IMR-90 (cell line): Measurements from ENCODE around the gene NAA15. TPM values are rescaled to one million over a fixed set of nuclear protein-coding genes. Genes with fewer than 3 reads are reported as not detected.

ENCODE experiments used
- ATAC-seq: fragments of 200-7000 bp; cut with Tn5 transposase; 2 replicates; pipeline ENCODE4 v1.9.1; 2020; ENCODE audit warnings: low read depth, mild to moderate bottlenecking, moderate library complexity
- BruUV-seq: library from RNA; stranded (reverse); fragments of 400-500 nt; replicated peaks from 2 replicates; lab custom pipeline; 2021; lab: Mats Ljungman, UMichigan
- CTCF ChIA-PET: fragments of 300-600 bp; formaldehyde crosslinking; extraction: SDS; loops from one replicate; lab custom pipeline; 2021; ENCODE audit warnings: antibody characterized with exemption; lab: Yijun Ruan, JAX
- POLR2A ChIA-PET: fragments of 300-600 bp; sonication (Branson Sonifier 250); formaldehyde crosslinking; loops from one replicate; lab custom pipeline; 2022; ENCODE audit warnings: antibody characterized with exemption; ENCODE audit not compliant: unreplicated experiment; lab: Charles Lee
- DNase-seq: peaks from one replicate; pipeline ENCODE4 v3.0.0; 2013
- H2AFZ ChIP-seq: replicated peaks from 2 replicates; pipeline ENCODE3; 2013; ENCODE audit warnings: low read length, mild to moderate bottlenecking; ENCODE audit not compliant: poor library complexity
- H2AK5ac ChIP-seq: 2 replicates; pipeline ENCODE4 v1.6.1; 2013; ENCODE audit warnings: low read depth, low read length, inconsistent platforms
- H2AK9ac ChIP-seq: replicated peaks from 2 replicates; pipeline ENCODE3; 2013; ENCODE audit warnings: mild to moderate bottlenecking, low read depth, low read length, moderate library complexity; ENCODE audit not compliant: poor library complexity
- H2BK120ac ChIP-seq: 2 replicates; pipeline ENCODE4 v1.6.1; 2013; ENCODE audit warnings: low read depth, low read length, inconsistent platforms
- H2BK15ac ChIP-seq: 3 replicates; pipeline ENCODE4 v1.6.1; 2013; ENCODE audit warnings: low read depth, low read length, inconsistent platforms
- H2BK20ac ChIP-seq: 2 replicates; pipeline ENCODE4 v1.6.1; 2013; ENCODE audit warnings: low read depth, mild to moderate bottlenecking, inconsistent platforms, low read length, moderate library complexity
- H2BK5ac ChIP-seq: 2 replicates; pipeline ENCODE4 v1.6.1; 2013; ENCODE audit warnings: mild to moderate bottlenecking, low read depth, low read length, inconsistent platforms; ENCODE audit not compliant: poor library complexity, severe bottlenecking
- H3K14ac ChIP-seq: replicated peaks from 2 replicates; pipeline ENCODE4 v1.6.1; 2013; ENCODE audit warnings: low read depth, low read length, inconsistent platforms
- H3K18ac ChIP-seq: 2 replicates; pipeline ENCODE4 v1.6.1; 2013; ENCODE audit warnings: low read depth, low read length, control low read depth
- H3K23ac ChIP-seq: 2 replicates; pipeline ENCODE4 v1.6.1; 2013; ENCODE audit warnings: low read depth, low read length, inconsistent platforms
- H3K27ac ChIP-seq: 2 replicates; pipeline ENCODE4 v1.5.1; 2013; ENCODE audit warnings: mild to moderate bottlenecking, control low read depth, low read length; ENCODE audit not compliant: insufficient read depth
- H3K27me3 ChIP-seq: 2 replicates; pipeline ENCODE4 v1.6.1; 2013; ENCODE audit warnings: low read length; ENCODE audit not compliant: control insufficient read depth, insufficient read depth
- H3K36me3 ChIP-seq: 2 replicates; pipeline ENCODE4 v1.6.1; 2013; ENCODE audit warnings: low read length, mixed read lengths; ENCODE audit not compliant: control insufficient read depth, insufficient read depth
- H3K4ac ChIP-seq: 2 replicates; pipeline ENCODE4 v1.6.1; 2013; ENCODE audit warnings: low read depth, low read length, inconsistent platforms
- H3K4me1 ChIP-seq: 2 replicates; pipeline ENCODE4 v1.6.1; 2013; ENCODE audit warnings: low read length, mixed read lengths; ENCODE audit not compliant: control insufficient read depth, insufficient read depth
- H3K4me2 ChIP-seq: 2 replicates; pipeline ENCODE4 v1.6.1; 2013; ENCODE audit warnings: low read depth, mild to moderate bottlenecking, control low read depth, low read length, moderate library complexity
- H3K4me3 ChIP-seq: 2 replicates; pipeline ENCODE4 v1.5.1; 2013; ENCODE audit warnings: low read depth, mild to moderate bottlenecking, control low read depth, low read length, moderate library complexity; ENCODE audit not compliant: insufficient read depth
- H3K56ac ChIP-seq: 2 replicates; pipeline ENCODE4 v1.6.1; 2013; ENCODE audit warnings: low read length, inconsistent platforms; ENCODE audit not compliant: insufficient read depth; ENCODE audit errors: extremely low read depth
- H3K79me1 ChIP-seq, 2 experiments: 2 replicates each; pipeline ENCODE4 v1.6.1; 2013; ENCODE audit warnings: low read length in 2 of 2, inconsistent platforms in 1 of 2, low read depth in 1 of 2
- H3K9ac ChIP-seq: 2 replicates; pipeline ENCODE4 v1.6.1; 2013; ENCODE audit warnings: low read depth, low read length, control low read depth
- H3K9me1 ChIP-seq: 2 replicates; pipeline ENCODE4 v1.6.1; 2013; ENCODE audit warnings: low read length, inconsistent platforms; ENCODE audit not compliant: insufficient read depth
- H3K9me3 ChIP-seq: 2 replicates; pipeline ENCODE4 v1.6.1; 2013; ENCODE audit warnings: low read length; ENCODE audit not compliant: control insufficient read depth, insufficient read depth
- H4K20me1 ChIP-seq: 2 replicates; pipeline ENCODE4 v1.6.1; 2013; ENCODE audit warnings: low read length, inconsistent platforms; ENCODE audit not compliant: insufficient read depth
- H4K5ac ChIP-seq: 2 replicates; pipeline ENCODE4 v1.6.1; 2013; ENCODE audit warnings: mild to moderate bottlenecking, low read depth, low read length, control low read depth
- H4K8ac ChIP-seq, 2 experiments: 2 replicates each; pipeline ENCODE4 v1.6.1; 2013; ENCODE audit warnings: low read depth in 2 of 2, low read length in 2 of 2, control low read depth in 1 of 2, inconsistent platforms in 1 of 2
- H4K91ac ChIP-seq: 2 replicates; pipeline ENCODE4 v1.6.1; 2013; ENCODE audit warnings: low read depth, low read length, inconsistent platforms; ENCODE audit not compliant: insufficient read depth
- BHLHE40 ChIP-seq: fragments of 150-350 bp; IDR thresholded peaks from 2 replicates; pipeline ENCODE4 v1.6.1; 2016; ENCODE audit warnings: mild to moderate bottlenecking, low read depth, low read length
- CEBPB ChIP-seq: IDR thresholded peaks from 2 replicates; pipeline ENCODE4 v1.6.1; 2012; ENCODE audit warnings: low read depth, low read length, improper control_type of control experiment
- CHD1 ChIP-seq: IDR thresholded peaks from 2 replicates; pipeline ENCODE4 v1.6.1; 2012; ENCODE audit warnings: low read depth, low read length, improper control_type of control experiment
- FOS ChIP-seq: fragments of 150-350 bp; IDR thresholded peaks from 2 replicates; pipeline ENCODE4 v1.6.1; 2016; ENCODE audit warnings: low read depth, low read length
- MAFK ChIP-seq: IDR thresholded peaks from 2 replicates; pipeline ENCODE4 v1.6.1; 2012; ENCODE audit warnings: low read depth, low read length, improper control_type of control experiment
- MAZ ChIP-seq: IDR thresholded peaks from 2 replicates; pipeline ENCODE4 v1.6.1; 2012; ENCODE audit warnings: low read depth, mild to moderate bottlenecking, low read length, improper control_type of control experiment, moderate library complexity, borderline replicate concordance
- MXI1 ChIP-seq: IDR thresholded peaks from 2 replicates; pipeline ENCODE4 v1.6.1; 2012; ENCODE audit warnings: low read depth, mild to moderate bottlenecking, low read length, moderate library complexity, borderline replicate concordance
- POLR2A ChIP-seq: IDR thresholded peaks from 2 replicates; pipeline ENCODE4 v1.6.1; 2012; ENCODE audit warnings: mild to moderate bottlenecking, low read depth, low read length
- RAD21 ChIP-seq: IDR thresholded peaks from 2 replicates; pipeline ENCODE4 v1.6.1; 2012; ENCODE audit warnings: low read length, improper control_type of control experiment
- RCOR1 ChIP-seq: IDR thresholded peaks from 2 replicates; pipeline ENCODE4 v1.6.1; 2012; ENCODE audit warnings: mild to moderate bottlenecking, low read length, improper control_type of control experiment; ENCODE audit not compliant: insufficient replicate concordance
- RFX5 ChIP-seq: IDR thresholded peaks from 2 replicates; pipeline ENCODE4 v1.8.0; 2012; ENCODE audit warnings: low read depth, mild to moderate bottlenecking, low read length, moderate library complexity
- SMC3 ChIP-seq: fragments of 150-350 bp; IDR thresholded peaks from 2 replicates; pipeline ENCODE4 v1.6.1; 2016; ENCODE audit warnings: low read depth, mild to moderate bottlenecking, antibody characterized with exemption, low read length, moderate library complexity
- WGBS, 2 experiments: methylation state at CpG; one replicate each; pipeline versions ENCODE4 v1.1.5 to v1.1.7; 2013; ENCODE audit warnings: missing lambda C conversion rate in 2 of 2; ENCODE audit not compliant: insufficient read length in 1 of 2; ENCODE audit errors: extremely low coverage in 2 of 2; 5-methylcytosine and 5-hydroxymethylcytosine counted together
- dilution Hi-C: fragments of 300-500 bp; cut with HindIII; formaldehyde crosslinking; loops from one replicate; pipeline ENCODE4 v1.14.3; 2018; ENCODE audit warnings: low sequenced_read_pairs; ENCODE audit not compliant: unreplicated experiment
- in situ Hi-C: fragments of 300-500 bp; cut with MboI; formaldehyde crosslinking; loops from 3 replicates; pipeline ENCODE4 v1.14.3; 2019; ENCODE audit warnings: low sequenced_read_pairs, inconsistent platforms, mixed read lengths
- intact Hi-C: fragments of 100-400 bp; cut with micrococcal nuclease; formaldehyde crosslinking; loops from 2 replicates; pipeline ENCODE4 v1.10.0; 2022
- polyA plus RNA-seq, 3 experiments: library from polyadenylated mRNA; depleted of rRNA; stranded (reverse); fragments of >200 nt; gene quantifications; 2 replicates each; pipeline ENCODE4 v1.2.3, GENCODE V29; 2012; ENCODE audit warnings: low replicate concordance in 1 of 3
- total RNA-seq: library from RNA; depleted of rRNA; stranded (reverse); fragments of >200 nt; gene quantifications from 2 replicates; pipeline ENCODE4 v1.2.3, GENCODE V29; 2012
- TF ChIP-seq, protein P1 (sequence below): fragments of 150-350 bp; IDR thresholded peaks from 2 replicates; pipeline ENCODE4 v1.6.1; 2016; ENCODE audit warnings: low read depth, mild to moderate bottlenecking, low read length, moderate library complexity, borderline replicate concordance
- TF ChIP-seq, protein P2 (sequence below): conservative IDR thresholded peaks from 2 replicates; pipeline ENCODE4 v1.5.1; 2012; ENCODE audit warnings: mild to moderate bottlenecking, low read depth, low read length, improper control_type of control experiment
- TF ChIP-seq, protein P3 (sequence below): fragments of 150-350 bp; IDR thresholded peaks from 2 replicates; pipeline ENCODE4 v1.6.1; 2017; ENCODE audit warnings: mild to moderate bottlenecking, antibody characterized with exemption, low read length, low read depth

NAA15 gene
- total and polyA plus RNA-seq, 2 of the 4 experiments (the other 2 are of a cell fraction): 11.0 to 43.4 TPM

DNA sequence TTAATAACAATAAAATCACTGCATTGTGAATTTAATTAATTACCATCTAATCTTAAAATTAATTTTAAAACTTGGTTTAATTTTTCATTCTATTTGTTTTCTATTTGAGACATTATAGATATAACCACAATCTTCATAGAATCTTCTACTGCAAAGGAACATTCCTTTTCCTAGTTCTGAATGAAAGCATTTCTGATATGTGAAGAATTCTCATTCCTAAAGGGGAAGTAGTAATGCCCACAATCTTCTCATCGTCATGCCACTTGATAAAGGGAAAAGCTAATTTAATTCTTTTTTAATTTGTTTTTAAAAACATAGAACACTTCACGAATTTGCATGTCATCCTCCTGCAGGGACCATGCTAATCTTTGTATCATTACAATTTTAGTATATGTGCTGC is 45.0 kb upstream of the NAA15 start:
- H4K20me1 ChIP-seq: no peaks in the 10 kb centered on the region
- no peaks in the 10 kb centered on the region for H3K36me3 ChIP-seq
- H2AFZ ChIP-seq: no peak overlapping the region
- intact Hi-C loops (no loop called here), in situ Hi-C loops (no loop called here), dilution Hi-C loops (no loop called here)
- H4K8ac ChIP-seq: no peak overlapping the region
- H2AK5ac ChIP-seq: no peak overlapping the region
- BruUV-seq: no TSS peak
- no peaks in the 10 kb centered on the region for H3K9me3 ChIP-seq
- ChIA-PET CTCF (interaction anchor here (0.5 to 0.9 kb wide), 5 partner anchors 10 to 226 kb away, joined by 3 to 8 read pairs (median 3); no protein-coding TSS in a partner anchor), POLR2A (no interaction called here)
- H4K91ac ChIP-seq: no peak overlapping the region
- no peaks in the 10 kb centered on the region for H3K79me1 ChIP-seq
- no peak overlapping the region for H3K27ac ChIP-seq
- H2BK120ac ChIP-seq: no peak overlapping the region
- no peak overlapping the region for H3K56ac ChIP-seq
- H3K4me3 ChIP-seq: no peak overlapping the region
- DNase-seq (no peak), ATAC-seq (peak; percentile 66)
- H3K14ac ChIP-seq: no peak overlapping the region
- no peak overlapping the region for H2BK5ac ChIP-seq
- H3K4ac ChIP-seq: no peak overlapping the region
- no peak overlapping the region for H3K23ac ChIP-seq
- no peak overlapping the region for H3K4me2 ChIP-seq
- peaks cover 2% of the 10 kb centered on the region; the same call in 1 of the 2 replicates for H3K4me1 ChIP-seq
- no peaks in the 10 kb centered on the region for H3K9me1 ChIP-seq
- WGBS, 2 experiments: no CpG with 5 or more reads among the region's 2 CpGs
- H2BK20ac ChIP-seq: no peak overlapping the region
- H3K18ac ChIP-seq: no peak overlapping the region
- TF ChIP-seq, protein P1, sequence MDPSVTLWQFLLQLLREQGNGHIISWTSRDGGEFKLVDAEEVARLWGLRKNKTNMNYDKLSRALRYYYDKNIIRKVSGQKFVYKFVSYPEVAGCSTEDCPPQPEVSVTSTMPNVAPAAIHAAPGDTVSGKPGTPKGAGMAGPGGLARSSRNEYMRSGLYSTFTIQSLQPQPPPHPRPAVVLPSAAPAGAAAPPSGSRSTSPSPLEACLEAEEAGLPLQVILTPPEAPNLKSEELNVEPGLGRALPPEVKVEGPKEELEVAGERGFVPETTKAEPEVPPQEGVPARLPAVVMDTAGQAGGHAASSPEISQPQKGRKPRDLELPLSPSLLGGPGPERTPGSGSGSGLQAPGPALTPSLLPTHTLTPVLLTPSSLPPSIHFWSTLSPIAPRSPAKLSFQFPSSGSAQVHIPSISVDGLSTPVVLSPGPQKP: no peak
- no peak for TF ChIP-seq RAD21
- TF ChIP-seq RCOR1: no peak
- TF ChIP-seq RFX5: no peak
- TF ChIP-seq, protein P2, sequence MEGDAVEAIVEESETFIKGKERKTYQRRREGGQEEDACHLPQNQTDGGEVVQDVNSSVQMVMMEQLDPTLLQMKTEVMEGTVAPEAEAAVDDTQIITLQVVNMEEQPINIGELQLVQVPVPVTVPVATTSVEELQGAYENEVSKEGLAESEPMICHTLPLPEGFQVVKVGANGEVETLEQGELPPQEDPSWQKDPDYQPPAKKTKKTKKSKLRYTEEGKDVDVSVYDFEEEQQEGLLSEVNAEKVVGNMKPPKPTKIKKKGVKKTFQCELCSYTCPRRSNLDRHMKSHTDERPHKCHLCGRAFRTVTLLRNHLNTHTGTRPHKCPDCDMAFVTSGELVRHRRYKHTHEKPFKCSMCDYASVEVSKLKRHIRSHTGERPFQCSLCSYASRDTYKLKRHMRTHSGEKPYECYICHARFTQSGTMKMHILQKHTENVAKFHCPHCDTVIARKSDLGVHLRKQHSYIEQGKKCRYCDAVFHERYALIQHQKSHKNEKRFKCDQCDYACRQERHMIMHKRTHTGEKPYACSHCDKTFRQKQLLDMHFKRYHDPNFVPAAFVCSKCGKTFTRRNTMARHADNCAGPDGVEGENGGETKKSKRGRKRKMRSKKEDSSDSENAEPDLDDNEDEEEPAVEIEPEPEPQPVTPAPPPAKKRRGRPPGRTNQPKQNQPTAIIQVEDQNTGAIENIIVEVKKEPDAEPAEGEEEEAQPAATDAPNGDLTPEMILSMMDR: no peak
- TF ChIP-seq CEBPB: no peak
- no peak for TF ChIP-seq MXI1
- no peak for TF ChIP-seq POLR2A
- TF ChIP-seq, protein P3, sequence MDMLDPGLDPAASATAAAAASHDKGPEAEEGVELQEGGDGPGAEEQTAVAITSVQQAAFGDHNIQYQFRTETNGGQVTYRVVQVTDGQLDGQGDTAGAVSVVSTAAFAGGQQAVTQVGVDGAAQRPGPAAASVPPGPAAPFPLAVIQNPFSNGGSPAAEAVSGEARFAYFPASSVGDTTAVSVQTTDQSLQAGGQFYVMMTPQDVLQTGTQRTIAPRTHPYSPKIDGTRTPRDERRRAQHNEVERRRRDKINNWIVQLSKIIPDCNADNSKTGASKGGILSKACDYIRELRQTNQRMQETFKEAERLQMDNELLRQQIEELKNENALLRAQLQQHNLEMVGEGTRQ: no peak
- no peak for TF ChIP-seq SMC3
- no peak for TF ChIP-seq FOS
- TF ChIP-seq CHD1: no peak
- TF ChIP-seq MAFK: no peak
- no peak for TF ChIP-seq BHLHE40
- no peak for TF ChIP-seq MAZ
- H4K5ac ChIP-seq: no peak overlapping the region
- no peaks in the 10 kb centered on the region for H3K27me3 ChIP-seq
- no peak overlapping the region for H2AK9ac ChIP-seq
- H3K9ac ChIP-seq: no peak overlapping the region
- H2BK15ac ChIP-seq: no peak overlapping the region
